Heart left ventricle (tissue), 13 donors: Measurements from ENCODE around the gene HOXB3.

ENCODE experiments used
- POLR2A ChIP-seq, 2 donors: fragments of 450-650 bp; IDR thresholded peaks; one replicate each; pipeline ENCODE4 v1.6.1; 2017; ENCODE audit warnings: antibody characterized with exemption in 2 of 2, mild to moderate bottlenecking in 2 of 2, moderate library complexity in 2 of 2
- TF ChIP-seq, protein P1 (sequence below), 12 donors: fragments of 200-600 bp; sonication (generic) in 4 of 12; IDR thresholded peaks; one replicate each; pipeline versions ENCODE4 v1.5.0 to v1.8.0; 2018 to 2022; ENCODE audit warnings: antibody characterized with exemption in 12 of 12, mild to moderate bottlenecking in 5 of 12
- donor health status: ischemic (EF 13 %, LVEDD 7.1; RV severe dilation, severe dysfunction).
- donor health status: DM: no; HTN: yes; CAD: no.
- donor health status: DM: no; HTN: no; CAD: no.
- donor health status: ischemic (EF 25% LVEDD 6.9; RV normal size, moderate dysfunction).
- donor health status: ischemic (EF 25% LVEDD 5.7; RV mildly dilated, moderate dysfunction).
- donor health status: ischemic (EF 35%, LVEDD 5.7; RV mildly dilated, moderate dysfunction).
- donor health status: nonischemic (EF 11% LVEDD 7.7; RV severe dilation, severe dysfunction).
- donor health status: DM: yes; HTN: yes; CAD: no.
- donor health status: PGD.
- donor health status: ischemic (EF 29% LVEDD 5.4; RV normal size, mild dysfunction).
- donor health status: nonischemic (EF 23%, LVEDD 6.1; RV moderate dilation, normal function).

DNA sequence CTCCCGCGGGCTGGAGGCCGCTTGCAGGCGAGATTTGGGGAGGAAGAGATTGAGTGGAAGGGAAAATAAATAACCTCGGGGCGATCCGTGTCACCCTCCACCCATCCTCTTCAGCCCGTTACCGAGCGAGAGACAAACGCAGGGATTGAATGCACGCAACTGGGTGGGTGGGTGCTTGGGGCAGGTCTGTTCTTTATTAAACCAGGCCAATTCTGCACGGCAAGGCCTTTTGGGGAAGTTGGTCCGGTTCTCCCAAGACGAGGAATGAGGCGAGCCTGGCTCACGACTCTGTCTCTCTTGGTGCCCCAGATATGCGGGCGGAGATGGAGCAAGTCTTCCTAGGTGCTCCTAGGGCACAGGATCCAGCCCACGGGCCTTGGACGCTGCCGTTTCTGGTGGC is 21.2 kb upstream of the HOXB3 start:
- TF ChIP-seq, protein P1, sequence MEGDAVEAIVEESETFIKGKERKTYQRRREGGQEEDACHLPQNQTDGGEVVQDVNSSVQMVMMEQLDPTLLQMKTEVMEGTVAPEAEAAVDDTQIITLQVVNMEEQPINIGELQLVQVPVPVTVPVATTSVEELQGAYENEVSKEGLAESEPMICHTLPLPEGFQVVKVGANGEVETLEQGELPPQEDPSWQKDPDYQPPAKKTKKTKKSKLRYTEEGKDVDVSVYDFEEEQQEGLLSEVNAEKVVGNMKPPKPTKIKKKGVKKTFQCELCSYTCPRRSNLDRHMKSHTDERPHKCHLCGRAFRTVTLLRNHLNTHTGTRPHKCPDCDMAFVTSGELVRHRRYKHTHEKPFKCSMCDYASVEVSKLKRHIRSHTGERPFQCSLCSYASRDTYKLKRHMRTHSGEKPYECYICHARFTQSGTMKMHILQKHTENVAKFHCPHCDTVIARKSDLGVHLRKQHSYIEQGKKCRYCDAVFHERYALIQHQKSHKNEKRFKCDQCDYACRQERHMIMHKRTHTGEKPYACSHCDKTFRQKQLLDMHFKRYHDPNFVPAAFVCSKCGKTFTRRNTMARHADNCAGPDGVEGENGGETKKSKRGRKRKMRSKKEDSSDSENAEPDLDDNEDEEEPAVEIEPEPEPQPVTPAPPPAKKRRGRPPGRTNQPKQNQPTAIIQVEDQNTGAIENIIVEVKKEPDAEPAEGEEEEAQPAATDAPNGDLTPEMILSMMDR (IDR thresholded peaks at IDR 0.05): no peak
- no peak for TF ChIP-seq POLR2A (IDR thresholded peaks at IDR 0.05)
